Measurements from ENCODE around the gene SAPCD2.
"Not testable (repeated sequence)": the region's sequence is repeated elsewhere in the genome, so short reads cannot be mapped to it uniquely, and the experiment has no call there.

Gene SAPCD2

GRCh38 chr9:137062798-137063197 lies 7.6 kb downstream of the SAPCD2 start:
- DNase-seq, result not testable (repeated sequence)

GRCh38 chr9:137062384-137062783 lies 8.0 kb downstream of the SAPCD2 start:
- DNase-seq, result no peak

- peak; percentile 94 for DNase-seq
Measured at GRCh38 chr9:137058521-137059234, 11.7 kb downstream of the SAPCD2 start.

GRCh38 chr9:137057545-137057944 lies 12.8 kb downstream of the SAPCD2 start:
- DNase-seq, result peak; percentile 95

DNA sequence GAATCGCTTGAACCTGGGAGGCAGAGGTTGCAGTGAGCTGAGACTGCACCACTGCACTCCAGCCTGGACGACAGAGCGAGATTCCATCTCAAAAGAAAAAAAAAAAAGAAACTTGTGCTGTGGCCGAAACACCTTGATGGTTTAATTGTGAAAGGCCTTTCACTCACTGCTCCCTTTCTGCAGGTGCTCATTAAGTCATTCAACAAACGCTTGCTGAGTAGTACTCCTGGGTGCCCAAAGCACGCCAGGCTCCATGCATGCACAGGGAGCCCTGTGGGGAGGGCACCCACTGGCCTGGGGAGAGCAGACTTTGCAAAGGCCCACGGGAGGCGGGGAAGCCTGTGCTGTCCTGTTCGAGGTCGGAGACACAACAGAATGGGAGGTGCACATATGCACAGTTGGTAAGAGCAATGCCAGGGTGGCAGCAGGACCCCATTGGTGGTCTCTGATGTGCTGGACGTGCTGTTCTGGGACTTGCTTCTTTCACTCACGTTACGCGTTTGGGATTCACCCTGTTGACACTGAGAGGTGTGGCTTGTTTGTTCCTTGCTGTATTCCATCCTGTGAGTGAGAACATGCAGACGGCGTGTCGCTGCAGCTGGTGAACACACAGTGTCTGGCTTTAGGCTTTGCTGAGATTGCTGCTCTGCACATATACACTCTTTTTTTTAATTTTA lies 13.5 kb downstream of the SAPCD2 start:
- peak; percentile 83 for DNase-seq

- peak; percentile 18 for DNase-seq
Measured at GRCh38 chr9:137055385-137056364, 14.7 kb downstream of the SAPCD2 start.

GRCh38 chr9:137054932-137055384 lies 15.4 kb downstream of the SAPCD2 start:
- DNase-seq, result no peak

DNA sequence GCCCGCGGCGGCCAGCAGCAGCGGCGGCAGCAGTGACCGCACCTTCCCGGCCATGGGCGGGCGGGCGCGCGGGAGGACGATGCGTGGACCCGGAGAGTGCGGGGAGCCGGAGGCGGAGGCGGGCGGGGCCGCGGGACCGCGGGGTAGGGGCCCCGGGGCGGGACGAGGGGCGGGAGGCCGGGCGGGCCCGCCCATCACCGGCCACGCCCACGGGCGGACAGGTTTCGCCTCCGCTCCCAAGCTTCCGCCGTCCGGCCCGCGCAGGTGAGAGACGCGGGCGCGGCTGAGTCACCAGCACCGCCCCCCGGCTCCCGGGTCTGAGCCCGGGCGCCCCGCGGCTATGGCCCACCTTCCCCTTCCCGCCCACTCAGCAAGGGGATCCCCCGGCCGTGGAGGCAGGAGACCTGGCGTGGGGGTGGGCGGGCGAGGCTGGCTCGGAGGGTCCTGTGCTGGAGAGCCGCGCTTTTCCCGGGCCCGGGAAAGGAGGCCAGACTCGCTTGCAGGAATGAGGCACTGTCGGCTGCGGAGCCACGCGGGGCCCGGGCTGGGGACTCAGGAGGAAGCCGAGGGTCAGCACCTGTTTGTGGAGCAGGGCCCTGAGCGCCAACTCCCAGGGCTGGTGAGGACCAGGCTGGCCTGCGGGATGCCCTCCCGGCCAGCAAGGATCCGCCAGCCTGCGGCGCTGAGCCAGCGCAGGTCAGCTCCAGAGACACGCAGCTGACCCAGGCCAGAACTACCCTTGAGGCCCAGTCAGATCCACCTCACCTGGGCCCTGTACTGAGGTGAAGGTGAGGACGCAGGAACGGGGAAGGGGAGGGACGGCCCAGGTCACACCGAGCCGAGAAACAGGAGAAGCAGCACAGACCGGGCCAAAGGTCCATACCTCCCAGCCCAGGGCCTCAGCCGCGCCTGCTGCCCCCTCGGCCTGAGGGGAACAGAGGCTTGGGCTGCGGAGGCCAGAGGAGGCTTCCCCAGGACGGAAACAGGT lies 16.1 kb downstream of the SAPCD2 start, which contains the start of gene ENTPD2:
TSS of gene ENTPD2 (minus strand) at position 118 of the 988 bp plus-strand sequence. CDS start at position 54, 64 bp downstream.
- peak; percentile 50 for DNase-seq

DNA sequence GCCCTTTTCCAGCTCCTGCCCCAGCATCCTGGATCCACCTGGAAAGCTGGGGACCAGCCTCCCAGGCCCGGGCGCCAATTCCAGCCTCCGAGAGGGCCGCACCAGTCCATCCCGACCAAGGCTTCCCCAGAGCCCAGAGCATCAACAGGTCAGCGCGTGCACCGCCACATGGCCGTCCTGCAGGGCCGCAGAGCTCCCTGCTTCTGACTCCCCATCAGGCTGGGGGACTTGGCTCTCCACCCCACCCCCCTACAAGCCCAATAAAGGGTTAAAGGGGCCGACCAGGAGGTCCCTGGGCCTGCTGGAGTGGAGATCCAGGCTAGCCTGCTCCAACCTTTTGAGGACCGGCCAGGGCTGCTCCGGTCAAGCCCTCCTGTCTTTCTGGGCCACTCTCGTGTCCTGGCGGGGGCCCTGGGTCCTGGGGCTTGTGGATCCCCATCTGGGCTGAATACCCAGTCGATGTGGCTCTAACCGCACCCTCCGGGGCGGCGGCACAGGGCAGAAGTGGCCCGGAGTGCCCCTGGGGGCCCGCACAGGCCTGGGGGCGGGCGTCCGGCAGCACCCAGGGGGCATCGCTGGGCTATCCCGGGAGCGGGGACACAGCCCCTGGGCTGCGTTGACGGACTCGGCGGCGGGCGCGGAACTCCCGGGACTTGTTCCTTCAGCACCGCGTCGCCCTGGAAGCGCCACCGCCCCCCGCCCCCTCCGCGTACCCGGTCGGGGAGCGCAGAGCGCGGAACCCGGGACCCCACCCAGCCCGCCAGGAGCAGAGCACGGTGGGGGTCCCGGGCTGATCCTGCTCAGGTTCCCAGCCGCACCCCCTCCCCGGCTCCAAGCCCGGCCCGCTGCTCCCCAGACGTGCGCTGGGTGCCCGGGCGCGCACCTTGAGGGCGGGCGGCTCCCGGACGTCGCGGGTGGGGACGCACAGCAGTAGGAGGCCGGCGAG lies 17.1 kb downstream of the SAPCD2 start:
- no peak for DNase-seq

DNA sequence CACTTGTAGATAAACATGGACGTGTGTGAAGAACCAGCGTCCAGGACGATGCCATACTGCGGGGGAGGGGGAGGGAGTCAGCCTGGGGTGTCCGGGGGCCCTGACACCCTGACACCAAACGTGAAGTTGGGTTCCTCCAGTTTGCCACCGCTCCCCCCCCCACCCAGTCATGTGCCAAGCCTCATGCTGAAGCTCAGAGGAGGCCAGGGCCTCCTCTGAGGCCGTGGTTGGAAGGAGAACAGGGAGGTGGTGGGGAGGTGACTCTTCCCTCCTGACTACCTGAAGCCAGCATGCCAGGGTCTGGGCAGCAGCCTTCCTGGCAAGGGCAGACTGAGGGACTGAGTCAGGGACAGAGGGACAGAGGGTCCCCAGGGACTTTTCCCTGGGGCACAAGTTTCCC lies 18.1 kb downstream of the SAPCD2 start:
- DNase-seq, result no peak

DNA sequence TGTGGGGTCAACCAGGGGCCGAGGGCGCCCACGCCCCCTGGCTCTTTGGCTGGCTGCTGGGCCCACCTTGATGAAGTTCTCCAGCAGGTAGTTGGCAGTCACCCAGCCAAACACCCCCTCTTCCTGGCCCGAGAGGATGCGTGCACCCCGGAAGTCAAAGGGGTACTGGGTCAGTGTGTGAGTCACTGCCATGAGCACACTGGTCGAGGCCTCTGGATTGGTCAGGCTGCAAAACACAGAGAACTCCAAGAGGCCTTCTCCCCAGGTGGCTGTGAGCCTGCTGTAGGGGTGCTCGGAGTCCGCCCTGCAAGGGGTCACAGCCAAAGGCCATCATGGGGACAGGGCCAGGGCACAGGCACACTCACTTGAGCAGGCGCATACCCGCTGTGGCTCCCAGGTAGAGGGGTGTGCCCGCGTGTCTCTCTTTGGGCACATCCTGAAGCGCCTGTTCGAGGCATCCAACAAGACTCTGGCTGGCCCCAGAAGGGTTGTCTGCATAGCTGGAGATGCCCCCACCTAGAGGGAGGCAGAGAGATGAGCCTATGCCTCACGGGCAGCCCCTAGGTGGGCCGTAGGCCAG lies 19.1 kb downstream of the SAPCD2 start:
- DNase-seq, result no peak

DNA sequence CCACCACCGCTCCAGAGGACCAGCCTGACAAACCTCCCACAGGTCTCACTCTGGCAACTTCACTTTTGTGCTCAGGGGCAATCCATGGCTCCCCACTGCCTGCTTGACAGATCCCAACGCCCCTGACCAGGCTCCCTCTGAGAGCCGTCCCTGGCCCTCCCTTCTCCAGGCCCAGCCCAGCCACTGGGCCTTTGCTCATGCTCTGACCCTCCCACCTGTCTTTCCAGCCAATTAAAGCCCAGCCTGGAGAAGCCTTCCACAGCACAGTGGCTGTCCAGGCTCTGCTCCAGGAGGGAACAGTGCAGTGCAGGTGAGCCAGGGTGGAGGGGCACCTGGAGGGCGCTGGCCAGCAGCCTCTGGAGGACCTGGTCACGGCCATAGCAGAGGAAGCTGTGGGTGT lies 19.8 kb downstream of the SAPCD2 start:
- no peak for DNase-seq

GRCh38 chr9:137049544-137050449 lies 20.6 kb downstream of the SAPCD2 start:
- DNase-seq, result peak; percentile 57

- no peak for DNase-seq
Measured at GRCh38 chr9:137048655-137049543, 21.5 kb downstream of the SAPCD2 start.

DNA sequence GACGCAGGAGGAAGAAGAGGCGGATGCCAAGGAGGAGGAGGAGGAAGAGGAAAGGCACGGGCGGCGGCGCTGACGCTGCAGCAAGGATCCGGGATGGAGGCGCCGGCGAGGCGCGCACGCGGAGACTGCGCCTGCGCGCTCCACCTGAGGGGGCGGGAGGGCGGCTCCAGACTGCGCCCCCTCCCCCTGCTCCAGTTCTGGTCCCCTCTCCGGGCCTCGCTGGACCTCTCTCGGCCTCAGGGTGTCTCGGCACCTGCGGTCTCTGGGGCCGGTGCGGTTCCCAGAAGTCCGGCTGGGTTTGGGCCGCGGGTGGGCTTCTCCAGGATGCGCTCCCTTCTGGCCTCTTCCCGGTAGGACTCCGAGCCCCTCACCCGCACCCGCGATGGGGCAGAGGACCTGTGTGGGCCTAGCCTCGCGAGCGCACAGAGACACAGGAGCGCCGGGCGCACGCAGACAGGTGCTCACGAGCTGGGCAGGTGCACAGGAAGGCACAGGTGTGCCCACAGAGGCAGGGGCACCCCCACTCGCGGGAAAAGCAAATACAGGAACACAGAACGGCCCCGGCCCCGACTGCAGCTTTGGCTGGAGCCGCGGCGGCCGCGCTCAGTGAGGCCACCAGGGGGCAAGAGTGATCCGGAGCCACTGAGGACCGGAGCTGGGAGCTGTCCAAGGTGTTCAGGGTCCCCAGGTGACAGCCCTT lies 24.1 kb downstream of the SAPCD2 start, which contains the start of gene NPDC1:
TSS of gene NPDC1 (minus strand) at position 90 of the 700 bp plus-strand sequence. CDS start 188 bp downstream, outside the sequence.
- peak; percentile 86 for DNase-seq

- DNase-seq, result peak; percentile 82
Measured at GRCh38 chr9:137045294-137046087, 24.9 kb downstream of the SAPCD2 start.

Measured in NCI-H2171 treated with DMSO at 0.1 percent for 48 hours (cell line).